Endometrial microvascular endothelial cells (primary cell): ENCODE results near the gene CDKL2. TPM values are rescaled to one million over a fixed set of nuclear protein-coding genes. Genes with fewer than 3 reads are reported as not detected.
"Not testable (repeated sequence)": the region's sequence is repeated elsewhere in the genome, so short reads cannot be mapped to it uniquely, and the experiment has no call there.

Experiments
- in situ Hi-C: cut with HindIII; loops from 2 replicates; pipeline ENCODE4 v1.10.0; 2017; ENCODE audit warnings: low sequenced_read_pairs, low pct_unique_long_range_greater_than_20kb; ENCODE audit errors: inconsistent ontology term
- total RNA-seq: library from RNA; depleted of rRNA; stranded (reverse); fragments of >200 nt; gene quantifications from one replicate; pipeline ENCODE4 v1.2.3, GENCODE V29; 2015; ENCODE audit errors: inconsistent ontology term

CDKL2 gene
- total RNA-seq, 1 donor from 2014 or later, result not detected

DNA sequence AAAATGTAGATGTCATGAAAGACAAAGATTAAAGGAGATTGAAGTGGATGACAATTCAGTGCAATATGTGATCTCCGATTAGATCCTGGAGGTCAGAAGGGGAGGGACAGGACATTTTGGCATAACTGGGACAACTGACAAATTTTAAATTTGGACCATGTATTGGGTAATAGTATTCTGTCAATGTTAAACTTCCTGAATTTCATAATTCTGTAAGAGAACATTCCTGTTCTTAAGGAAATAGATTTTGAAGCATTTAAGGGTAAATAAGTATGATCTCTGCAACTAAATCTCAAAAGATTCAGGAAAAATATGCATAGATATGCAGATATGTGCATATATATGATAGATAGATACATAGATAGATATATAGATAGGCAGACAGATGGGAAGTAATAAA, 63.4 kb downstream of the CDKL2 start:
- in situ Hi-C loops, result no loop called here

DNA sequence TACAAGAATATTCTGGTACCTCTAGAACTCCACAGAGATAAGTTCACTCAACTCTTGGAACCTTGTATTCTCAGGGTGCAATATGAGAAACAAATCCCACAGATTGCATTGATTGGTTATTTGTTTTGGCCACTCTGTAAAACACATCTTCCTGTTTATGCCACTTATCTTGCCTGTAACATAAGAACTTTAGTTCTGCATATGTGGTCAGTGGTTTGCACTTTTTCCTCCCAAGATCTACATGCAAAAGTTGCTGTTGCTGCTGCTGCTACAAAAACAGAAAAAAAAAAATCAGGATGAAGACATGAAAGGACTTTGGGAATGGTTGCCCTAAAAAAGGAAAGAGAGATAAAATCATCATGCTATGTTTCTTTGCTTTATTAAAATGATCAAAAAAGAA, 64.8 kb downstream of the CDKL2 start:
- in situ Hi-C loops, result no loop called here

DNA sequence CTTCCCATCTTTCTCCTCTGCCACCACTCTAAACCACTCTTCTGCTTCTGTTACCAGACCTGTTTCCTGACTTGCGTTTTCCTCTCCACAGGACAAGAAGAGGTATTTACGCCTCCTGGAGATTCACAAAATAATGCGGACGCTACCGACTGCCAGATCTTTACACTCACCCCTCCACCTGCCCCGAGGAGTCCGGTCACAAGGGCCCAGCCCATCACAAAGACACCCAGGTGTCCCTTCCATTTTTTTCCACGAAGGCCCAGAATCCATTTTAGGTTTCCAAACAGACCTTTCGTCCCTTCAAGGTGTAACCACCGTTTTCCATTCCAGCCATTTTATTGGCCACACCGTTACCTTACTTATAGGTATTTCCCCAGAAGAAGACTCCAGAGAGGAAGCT, 66.3 kb downstream of the CDKL2 start:
- in situ Hi-C loops, result no loop called here

DNA sequence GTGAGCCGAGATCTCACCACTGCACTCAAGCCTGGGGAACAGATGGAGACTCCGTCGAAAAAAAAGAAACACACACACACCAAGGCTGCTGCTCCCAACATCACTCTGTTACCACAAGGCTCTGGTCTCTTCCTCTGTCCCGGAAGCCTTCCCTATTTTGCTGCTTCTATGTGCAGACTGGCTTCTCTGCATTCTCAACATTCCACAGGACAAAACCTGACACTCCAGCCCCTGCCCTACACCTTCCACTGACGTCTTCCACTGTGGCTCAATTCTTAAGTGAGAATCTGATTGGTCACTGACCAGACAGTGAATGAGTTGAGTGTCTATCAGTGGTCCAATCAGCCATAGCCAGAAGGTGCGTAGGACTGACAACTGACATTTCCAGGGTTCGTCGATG, 68.5 kb downstream of the CDKL2 start:
- in situ Hi-C loops, result no loop called here

DNA sequence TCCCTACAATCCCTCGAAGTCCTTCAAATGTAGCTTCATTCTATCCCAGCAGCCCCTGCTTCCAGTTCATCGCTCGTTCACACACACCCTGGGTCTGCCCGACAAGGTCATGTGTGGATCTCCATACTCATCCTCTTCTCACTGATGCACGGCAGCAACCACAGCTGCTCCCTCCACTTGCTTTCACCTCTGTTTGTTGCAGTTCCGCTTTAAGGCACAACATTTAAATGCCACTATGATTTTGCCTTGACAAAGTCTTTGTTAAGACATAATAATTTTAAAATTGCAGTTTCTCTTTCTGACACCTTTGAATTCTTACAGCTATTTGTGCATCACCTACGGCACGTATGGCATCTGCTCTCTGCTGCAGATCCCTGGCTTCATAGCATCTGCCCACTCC, 72.6 kb downstream of the CDKL2 start:
- in situ Hi-C loops, result no loop called here

DNA sequence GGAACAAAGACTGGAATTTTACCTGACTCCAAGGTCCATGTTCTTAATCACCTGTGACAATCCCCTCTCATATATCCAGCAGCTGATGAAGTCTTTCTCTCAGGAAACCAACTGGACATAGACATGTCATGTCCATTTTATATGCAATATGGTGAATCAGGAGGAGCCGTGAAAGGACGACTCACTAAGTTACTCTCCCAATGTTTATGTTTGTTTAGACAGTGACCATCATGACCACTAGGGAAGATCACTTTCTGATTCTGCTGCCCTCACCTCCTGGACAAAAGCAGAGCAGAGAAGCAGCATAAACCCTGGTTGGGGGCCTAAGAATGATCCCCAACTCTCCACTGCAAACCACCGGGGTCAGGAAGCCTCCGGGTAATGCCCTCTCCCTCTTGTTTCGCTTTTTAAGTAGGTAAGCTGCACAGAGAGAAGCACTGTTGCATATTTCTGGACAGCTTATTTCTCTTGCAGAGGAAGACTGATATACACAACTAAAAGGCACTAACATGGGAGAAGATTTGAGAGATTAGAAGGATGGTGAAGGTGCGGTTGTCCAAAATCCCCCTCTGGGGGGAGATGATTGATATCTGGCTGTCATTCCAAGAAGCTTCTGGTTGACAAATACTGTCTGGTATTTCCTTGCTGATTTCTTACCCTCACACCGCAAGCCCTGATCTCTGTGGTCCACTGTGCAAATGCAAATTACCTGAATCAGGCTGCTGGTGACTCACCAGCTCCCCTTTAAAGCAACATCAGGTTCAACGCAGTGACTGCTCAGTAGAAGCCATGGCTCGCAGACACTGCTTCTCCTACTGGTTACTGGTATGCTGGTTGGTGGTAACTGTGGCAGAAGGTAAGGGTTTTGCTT, 74.8 kb downstream of the CDKL2 start, which contains the start of gene ODAPH:
ODAPH (plus strand) TSS at position 773 of the 871 bp plus-strand sequence; CDS start at position 790, 17 bp downstream.
- in situ Hi-C loops, result no loop called here

DNA sequence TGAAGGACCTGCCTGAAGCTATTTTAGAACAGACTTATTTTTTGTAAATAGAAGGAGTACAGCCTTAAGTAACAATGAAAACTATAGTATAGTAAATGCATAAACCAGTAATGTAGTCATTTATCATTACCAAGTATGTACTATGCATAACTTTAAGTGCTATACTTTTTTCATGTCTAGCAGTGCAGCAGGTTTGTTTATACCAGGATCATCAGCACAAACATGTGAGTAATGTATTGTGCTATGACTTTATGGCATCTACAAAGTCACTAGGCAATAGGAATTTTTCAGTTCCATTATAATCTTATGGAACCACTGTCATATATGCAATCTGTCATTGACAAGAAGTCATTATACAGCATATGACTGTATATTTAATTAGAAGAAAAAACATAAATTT, 77.9 kb downstream of the CDKL2 start:
- in situ Hi-C loops, result no loop called here

DNA sequence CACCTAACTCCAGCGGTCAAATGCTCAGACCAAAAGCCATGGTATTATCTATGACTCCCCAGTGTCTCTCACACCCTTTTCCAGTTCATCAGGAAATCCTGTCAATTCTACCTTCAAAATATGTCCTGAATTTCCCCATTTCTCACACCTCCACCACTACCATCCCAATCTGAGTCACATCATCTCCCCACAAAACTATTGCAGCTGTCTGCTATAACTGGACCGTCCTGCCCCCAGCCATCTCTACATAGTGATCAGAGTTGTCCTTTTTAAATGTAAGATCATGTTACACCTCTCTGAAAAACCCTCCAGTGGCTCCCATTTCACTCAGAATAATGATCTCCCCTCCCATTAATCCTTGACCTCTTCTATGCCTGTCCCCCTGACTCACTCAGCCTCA, 81.3 kb downstream of the CDKL2 start:
- in situ Hi-C loops, result no loop called here

DNA sequence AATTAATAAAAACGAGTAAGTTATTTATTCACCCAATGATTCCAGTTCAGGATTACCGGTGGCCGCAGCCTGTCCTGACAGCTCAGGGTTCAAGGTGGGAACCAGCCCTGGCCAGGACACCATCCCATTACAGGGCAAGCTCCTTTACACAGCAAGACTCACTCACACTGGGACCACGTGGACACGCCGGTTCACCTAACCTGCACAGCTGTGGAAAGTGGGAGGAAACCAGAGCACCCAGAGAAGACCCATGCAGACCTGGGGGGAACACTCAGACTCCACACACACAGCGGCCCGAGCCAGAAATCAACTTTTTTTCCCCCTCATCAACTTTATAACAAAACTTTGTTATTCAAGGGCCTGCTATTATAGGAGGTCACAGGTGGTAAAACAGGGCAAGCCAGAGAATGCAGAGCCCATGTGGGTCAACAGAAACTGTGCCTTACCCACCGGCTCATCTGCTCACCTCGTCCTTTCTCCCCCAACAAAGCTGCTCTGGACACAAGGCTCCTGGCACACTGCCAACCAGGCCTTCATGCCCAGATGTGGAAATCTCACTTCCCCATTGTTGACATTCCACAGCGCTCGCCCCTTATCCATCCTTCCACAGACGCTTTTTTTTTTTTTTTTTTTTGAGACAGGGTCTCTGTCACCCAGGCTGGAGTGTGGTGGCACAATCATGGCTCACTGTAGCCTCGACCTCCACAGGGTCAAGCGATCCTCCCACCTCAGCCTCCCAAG, 82.5 kb downstream of the CDKL2 start:
- in situ Hi-C loops, result no loop called here

DNA sequence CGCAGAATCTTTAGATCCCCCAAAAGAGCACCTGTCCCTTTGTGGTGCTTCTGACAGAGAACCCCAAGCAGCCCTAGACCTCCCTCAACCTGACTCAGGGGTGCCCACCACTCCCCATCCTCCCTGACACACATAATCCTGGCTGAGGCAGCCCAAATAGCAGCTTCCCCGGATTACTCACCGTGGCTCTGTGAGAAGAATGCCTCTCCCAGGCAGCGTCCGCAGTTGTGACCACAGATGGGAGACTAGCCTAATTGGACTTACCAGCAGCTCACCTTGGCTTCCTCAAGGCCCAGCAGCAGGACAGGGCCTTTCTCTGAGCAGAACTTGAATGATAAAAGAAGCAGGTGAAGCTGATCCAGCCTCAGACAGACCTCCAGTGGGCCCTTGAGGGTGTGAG, 84.8 kb downstream of the CDKL2 start:
- in situ Hi-C loops, result no loop called here

DNA sequence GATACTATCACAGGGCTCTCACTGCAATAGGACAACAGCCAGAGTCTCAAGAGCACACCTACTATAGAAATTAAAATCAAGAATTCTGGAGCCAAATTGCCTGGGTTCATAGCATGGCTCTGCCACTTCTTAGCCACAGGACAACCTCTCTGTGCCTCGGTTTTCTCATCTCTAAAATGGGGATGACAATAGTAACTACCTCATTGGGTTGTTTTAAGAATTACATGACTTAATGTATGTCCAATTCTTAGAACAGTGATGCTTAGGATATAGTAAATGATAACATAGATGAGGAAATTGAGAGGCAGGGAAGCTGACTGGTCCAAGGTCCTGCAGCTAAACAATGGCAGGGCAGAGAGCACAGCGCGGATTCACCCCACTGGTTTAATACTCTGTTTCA, 85.5 kb downstream of the CDKL2 start:
- in situ Hi-C loops, result no loop called here

DNA sequence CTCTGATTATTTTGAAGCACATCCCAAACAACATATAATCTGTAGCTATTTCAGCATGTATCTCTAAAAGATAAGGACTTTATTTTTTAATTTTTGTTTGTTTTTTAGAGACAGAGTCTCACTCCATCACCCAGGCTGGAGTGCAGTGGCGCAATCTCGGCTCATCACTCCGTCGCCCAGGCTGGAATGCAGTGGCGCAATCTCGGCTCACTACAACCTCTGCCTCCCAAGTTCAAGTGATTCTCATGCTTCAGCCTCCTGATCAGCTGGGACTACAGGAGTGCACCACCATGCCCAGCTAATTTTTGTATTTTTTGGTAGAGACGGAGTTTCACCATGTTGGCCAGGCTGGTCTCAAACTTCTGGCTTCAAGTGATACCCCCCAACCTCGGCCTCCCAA, 86.1 kb downstream of the CDKL2 start:
- in situ Hi-C loops, result not testable (repeated sequence)

DNA sequence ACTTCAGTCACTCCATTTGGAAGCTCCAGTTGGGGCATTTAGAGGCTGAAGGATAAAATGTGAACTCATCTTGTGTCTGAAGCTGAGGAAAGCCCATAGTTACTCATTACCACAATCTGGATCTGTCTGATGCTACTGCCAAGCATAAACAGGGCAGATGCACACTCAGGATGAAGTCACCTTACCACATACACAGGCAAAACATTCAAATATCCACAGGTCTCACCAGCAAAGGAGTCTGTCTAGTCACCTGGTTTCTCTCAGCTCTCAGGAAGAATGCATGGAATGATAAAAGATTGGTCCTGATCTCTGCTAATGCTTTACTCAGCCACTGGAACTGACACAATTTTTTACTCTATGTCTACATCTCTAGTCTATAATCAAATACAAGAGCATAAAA, 87.5 kb downstream of the CDKL2 start:
- in situ Hi-C loops, result no loop called here

DNA sequence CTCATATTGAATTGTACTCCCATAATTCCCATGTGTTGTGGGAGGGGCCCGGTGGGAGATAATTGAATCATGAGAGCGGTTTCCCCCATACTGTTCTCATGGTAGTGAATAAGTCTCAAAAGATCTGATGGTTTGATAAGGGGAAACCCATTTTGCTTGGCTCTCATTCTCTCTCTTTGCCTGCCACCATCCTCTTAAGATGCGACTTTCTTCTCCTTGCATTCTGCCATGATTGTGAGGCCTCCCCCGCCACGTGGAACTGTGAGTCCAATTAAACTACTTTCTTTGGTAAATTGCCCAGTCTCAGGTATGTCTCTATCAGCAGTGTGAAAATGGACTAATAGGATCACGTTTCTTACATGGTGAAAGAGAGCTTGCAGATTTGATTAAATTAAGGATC, 93.0 kb downstream of the CDKL2 start:
- in situ Hi-C loops, result not testable (repeated sequence)

DNA sequence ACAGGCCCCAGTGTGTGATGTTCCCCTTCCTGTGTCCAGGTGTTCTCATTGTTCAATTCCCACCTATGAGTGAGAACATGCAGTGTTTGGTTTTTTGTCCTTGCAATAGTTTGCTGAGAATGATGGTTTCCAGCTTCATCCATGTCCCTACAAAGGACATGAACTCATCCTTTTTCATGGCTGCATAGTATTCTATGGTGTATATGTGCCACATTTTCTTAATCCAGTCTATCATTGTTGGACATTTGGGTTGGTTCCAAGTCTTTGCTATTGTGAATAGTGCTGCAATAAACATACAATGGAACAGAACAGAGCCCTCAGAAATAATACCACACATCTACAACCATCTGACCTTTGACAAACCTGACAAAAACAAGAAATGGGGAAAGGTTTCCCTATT, 96.4 kb downstream of the CDKL2 start:
- in situ Hi-C loops, result not testable (repeated sequence)

DNA sequence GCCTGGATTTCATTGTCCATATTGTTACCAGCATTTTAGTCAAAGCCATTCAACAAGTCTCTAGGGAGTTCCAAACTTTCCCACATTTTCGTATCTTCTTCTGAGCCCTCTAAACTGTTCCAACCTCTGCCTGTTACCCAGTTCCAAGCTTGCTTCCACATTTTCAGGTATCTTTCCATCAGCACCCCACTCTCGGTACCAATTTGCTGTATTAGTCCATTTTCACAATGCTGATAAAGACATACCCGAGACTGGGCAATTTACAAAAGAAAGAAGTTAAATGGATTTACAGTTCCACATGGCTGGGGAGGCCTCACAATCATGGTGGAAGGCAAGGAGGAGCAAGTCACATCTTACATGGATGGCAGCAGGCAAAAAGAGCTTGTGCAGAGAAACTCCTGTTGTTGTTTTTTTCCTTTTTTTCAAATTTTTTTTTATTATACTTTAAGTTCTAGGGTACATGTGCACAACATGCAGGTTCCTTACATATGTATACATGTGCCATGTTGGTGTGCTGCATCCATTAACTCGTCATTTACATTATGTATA, 96.9 kb downstream of the CDKL2 start:
- in situ Hi-C loops, result not testable (repeated sequence)

DNA sequence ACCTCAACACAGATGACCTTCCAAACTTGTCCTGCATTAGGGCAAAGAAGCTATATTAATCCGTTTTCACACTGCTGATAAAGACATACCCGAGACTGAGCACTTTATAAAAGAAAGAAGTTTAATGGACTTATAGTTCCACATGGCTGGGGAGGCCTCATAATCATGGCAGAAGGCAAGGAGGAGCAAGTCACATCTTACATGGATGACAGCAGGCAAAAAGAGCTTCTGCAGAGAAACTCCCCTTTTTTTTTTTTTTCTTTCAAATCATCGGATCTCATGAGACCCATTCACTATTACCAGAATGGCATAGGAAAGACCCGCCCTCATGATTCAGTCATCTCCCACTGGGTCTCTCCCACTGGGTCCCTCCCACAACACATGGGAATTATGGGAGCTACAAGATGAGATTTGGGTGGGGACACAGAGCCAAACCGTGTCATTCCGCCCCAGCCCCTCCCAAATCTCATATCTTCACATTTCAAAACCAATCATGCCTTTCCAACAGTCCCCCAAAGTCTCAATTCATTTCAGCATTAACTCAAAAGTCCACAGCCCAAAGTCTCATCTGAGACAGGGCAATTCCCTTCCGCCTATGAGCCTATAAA, 98.7 kb downstream of the CDKL2 start:
- in situ Hi-C loops, result not testable (repeated sequence)

DNA sequence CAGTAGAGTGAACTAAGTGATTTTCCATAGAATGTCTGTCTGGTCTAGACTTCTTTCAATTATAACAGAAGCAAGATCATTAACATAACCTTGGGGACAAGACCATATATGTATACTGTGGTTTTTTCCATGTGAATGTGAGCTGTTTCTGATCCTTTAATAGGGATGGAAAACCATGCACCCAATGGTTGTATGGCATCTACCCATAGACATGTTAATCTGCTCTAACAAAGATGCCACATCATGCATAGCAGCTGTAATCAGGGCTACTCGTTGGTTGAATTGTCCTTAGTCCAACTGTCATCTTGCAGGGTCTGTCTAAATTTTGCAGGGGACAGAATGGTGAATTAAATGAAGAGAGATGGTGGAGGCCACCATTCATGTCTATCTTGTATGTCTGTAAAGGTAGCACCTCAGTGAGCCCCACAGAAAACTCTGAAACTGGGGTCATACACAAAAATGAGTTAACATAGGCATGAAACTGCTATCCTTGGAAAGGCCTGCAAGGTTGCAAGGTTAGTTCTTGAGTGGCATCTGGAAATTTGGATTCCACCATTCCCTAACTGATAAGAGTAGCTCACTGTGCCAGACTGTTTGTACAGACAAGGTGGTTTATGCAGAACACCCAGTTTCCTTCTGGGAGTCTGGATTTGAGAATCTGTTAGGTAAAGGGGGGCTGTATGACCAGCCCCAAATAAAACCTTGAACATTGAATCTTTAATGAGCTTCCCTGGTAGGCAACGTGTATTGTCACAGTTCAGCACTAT, 99.6 kb downstream of the CDKL2 start:
- in situ Hi-C loops, result no loop called here
